Omental fat pad (tissue), 4 donors: Measurements from ENCODE around the gene DNM1L. TPM values are rescaled to one million over a fixed set of nuclear protein-coding genes. Genes with fewer than 3 reads are reported as not detected.

ENCODE experiments used
- ATAC-seq: fragments of 150-250 bp; one replicate; pipeline ENCODE4 v1.9.1; 2016; ENCODE audit warnings: mild to moderate bottlenecking, moderate library complexity; ENCODE audit not compliant: low FRiP score
- DNase-seq: peaks from one replicate; pipeline ENCODE4 v3.0.0-alpha.2; 2019; ENCODE audit warnings: low spot score
- CTCF ChIP-seq, 3 donors: fragments of 450-650 bp; IDR thresholded peaks; one replicate each; pipeline ENCODE4 v1.5.1; 2016 to 2017; ENCODE audit warnings: antibody characterized with exemption in 3 of 3, mild to moderate bottlenecking in 3 of 3, moderate library complexity in 2 of 3
- total RNA-seq, 4 donors: library from RNA; depleted of rRNA; stranded (reverse); fragments of >200 nt; gene quantifications; one replicate each; pipeline ENCODE4 v1.1.0, GENCODE V29; 2016

DNM1L gene
- total RNA-seq, 4 donors from 2014 or later, result 44.7 to 87.4 (median 59.8) TPM

- ATAC-seq (peak; percentile 35), DNase-seq (no peak)
- TF ChIP-seq CTCF (IDR thresholded peaks at IDR 0.05), result no peak
Observed at GRCh38 chr12:32679920-32680237, 778 bp downstream of the DNM1L start.

- no peak for TF ChIP-seq CTCF (IDR thresholded peaks at IDR 0.05)
- ATAC-seq (no peak), DNase-seq (no peak)
Observed at GRCh38 chr12:32680787-32681186, 1.7 kb downstream of the DNM1L start.

DNA sequence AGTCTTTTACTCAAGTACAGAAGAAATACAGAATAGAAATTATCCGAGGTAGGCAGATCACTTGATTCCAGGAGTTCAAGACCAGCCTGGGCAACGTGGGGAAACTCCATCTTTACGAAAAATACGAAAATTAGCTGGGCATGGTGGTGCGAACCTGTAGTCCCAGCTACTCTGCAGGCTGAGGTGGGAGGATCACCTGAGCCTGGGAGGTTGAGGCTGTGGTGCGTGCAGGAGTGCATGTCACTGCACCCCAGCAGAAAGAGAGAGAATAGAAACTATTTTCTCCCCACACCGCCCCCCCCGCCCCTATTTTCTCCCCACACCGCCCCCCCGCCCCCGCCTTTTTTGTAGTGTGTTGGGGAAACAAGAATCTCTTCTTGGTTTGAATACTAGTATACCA is 2.2 kb downstream of the DNM1L start:
- ATAC-seq, result no peak
- DNase-seq, result no peak
- no peak for TF ChIP-seq CTCF (IDR thresholded peaks at IDR 0.05)

GRCh38 chr12:32686340-32686739 is 7.2 kb downstream of the DNM1L start:
- DNase-seq (no peak), ATAC-seq (no peak)
- no peak for TF ChIP-seq CTCF (IDR thresholded peaks at IDR 0.05)

- ATAC-seq, result no peak
- no peak for TF ChIP-seq CTCF (IDR thresholded peaks at IDR 0.05)
Observed at GRCh38 chr12:32688786-32689185, 9.7 kb downstream of the DNM1L start.

GRCh38 chr12:32690927-32691326 is 11.8 kb downstream of the DNM1L start:
- DNase-seq, result no peak
- no peak for TF ChIP-seq CTCF (IDR thresholded peaks at IDR 0.05)
- no peak for ATAC-seq

More at GRCh38 chr12:32688786-32689185, 9.7 kb downstream of the DNM1L start:
- no peak for DNase-seq

GRCh38 chr12:32692358-32692757 is 13.3 kb downstream of the DNM1L start:
- DNase-seq, result no peak
- no peak for ATAC-seq
- no peak for TF ChIP-seq CTCF (IDR thresholded peaks at IDR 0.05)
